Sigmoid colon (tissue), 7 donors: ENCODE results near the gene NCOA1. TPM values are rescaled to one million over a fixed set of nuclear protein-coding genes. Genes with fewer than 3 reads are reported as not detected.

Source experiments
- DNase-seq: peaks from one replicate; pipeline ENCODE4 v3.0.0-alpha.2; 2019
- H3K27ac ChIP-seq, 4 donors: fragments of 200-600 bp; sonication (generic); one replicate each; pipeline ENCODE4 v1.5.1; 2016 to 2019; ENCODE audit warnings: mild to moderate bottlenecking in 1 of 4
- H3K27me3 ChIP-seq, 3 donors: fragments of 200-600 bp; sonication (generic); one replicate each; pipeline ENCODE4 v1.5.1; 2019; ENCODE audit warnings: mild to moderate bottlenecking in 1 of 3
- H3K36me3 ChIP-seq, 4 donors: fragments of 200-600 bp; sonication (generic); one replicate each; pipeline ENCODE4 v1.5.1; 2016 to 2019
- H3K4me1 ChIP-seq, 4 donors: fragments of 200-600 bp; sonication (generic); one replicate each; pipeline ENCODE4 v1.5.1; 2017 to 2019
- H3K4me3 ChIP-seq, 4 donors: fragments of 200-600 bp; sonication (generic); one replicate each; pipeline ENCODE4 v1.5.1; 2017 to 2019; ENCODE audit warnings: mild to moderate bottlenecking in 2 of 4, moderate library complexity in 1 of 4
- H3K9me3 ChIP-seq, 4 donors: fragments of 200-600 bp in 3 of 4; sonication (generic) in 3 of 4; one replicate each; pipeline versions ENCODE4 v1.5.1 to v1.6.1; 2013 to 2019
- EP300 ChIP-seq, 4 donors: sonication (generic); formaldehyde crosslinking; IDR thresholded peaks; one replicate each; pipeline ENCODE4 v1.6.1; 2017; ENCODE audit warnings: antibody characterized with exemption in 4 of 4
- POLR2A ChIP-seq, 2 donors: fragments of 450-650 bp; IDR thresholded peaks; one replicate each; pipeline ENCODE4 v1.6.1; 2016; ENCODE audit warnings: antibody characterized with exemption in 2 of 2, mild to moderate bottlenecking in 2 of 2, moderate library complexity in 2 of 2
- POLR2AphosphoS5 ChIP-seq, 4 donors: sonication (generic); formaldehyde crosslinking; IDR thresholded peaks; one replicate each; pipeline ENCODE4 v1.6.1; 2017; ENCODE audit warnings: antibody characterized with exemption in 4 of 4
- WGBS, 2 donors: extraction: QIAGEN DNeasy Blood & Tissue Kit; methylation state at CpG; one replicate each; pipeline ENCODE4 v1.1.7; 2013; 5-methylcytosine and 5-hydroxymethylcytosine counted together
- intact Hi-C: fragments of 100-400 bp; cut with DNase I; formaldehyde crosslinking; loops from one replicate; pipeline ENCODE4 v1.15.1; 2023
- polyA plus RNA-seq, 3 donors: library from polyadenylated mRNA; stranded (reverse); fragments of 200-250 nt; gene quantifications; one replicate each; pipeline ENCODE4 v1.2.3, GENCODE V29; 2013
- total RNA-seq, 4 donors: library from RNA; depleted of rRNA; stranded (reverse); fragments of >200 nt; gene quantifications; one replicate each; pipeline ENCODE4 v1.1.0, GENCODE V29; 2016
- TF ChIP-seq, protein P1 (sequence below), 4 experiments: fragments of 450-650 bp in 3 of 4; fragments of 200-600 bp in 1 of 4; IDR thresholded peaks; one replicate each; pipeline ENCODE4 v1.5.1; 2016 to 2019; ENCODE audit warnings: antibody characterized with exemption in 4 of 4, mild to moderate bottlenecking in 3 of 4, moderate library complexity in 2 of 4
- donor health status: healthy with polysubstance abuse.
- donor health status: Bipolar disorder and iron deficiency.
- donor health status: healthy.

NCOA1 gene
- total and polyA plus RNA-seq, 7 donors: 11.3 to 61.7 (median 49.2) TPM

DNA sequence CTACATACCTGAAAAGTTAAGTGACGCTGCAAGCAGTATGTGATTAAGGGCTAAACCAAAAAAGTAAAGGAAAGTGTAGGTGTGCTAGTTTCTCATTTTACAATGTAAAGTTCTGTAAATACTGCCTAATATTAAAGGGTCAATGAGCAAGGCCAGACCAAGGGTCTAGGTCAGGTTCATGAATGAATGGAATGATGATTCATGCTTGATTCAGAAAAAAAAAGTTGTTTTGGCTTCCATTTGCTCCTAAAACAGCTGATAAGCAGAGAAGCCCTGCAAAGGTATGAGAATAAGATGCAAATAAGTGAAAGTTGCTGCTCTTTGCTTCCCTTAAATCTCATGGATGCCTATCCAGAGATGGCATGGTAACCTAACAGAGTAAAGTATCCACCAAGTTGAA is 240.9 kb downstream of the NCOA1 start:
- TF ChIP-seq POLR2AphosphoS5 (IDR thresholded peaks at IDR 0.05) (no peak), EP300 (IDR thresholded peaks at IDR 0.05) (no peak), POLR2A (IDR thresholded peaks at IDR 0.05) (no peak)
- TF ChIP-seq, protein P1, sequence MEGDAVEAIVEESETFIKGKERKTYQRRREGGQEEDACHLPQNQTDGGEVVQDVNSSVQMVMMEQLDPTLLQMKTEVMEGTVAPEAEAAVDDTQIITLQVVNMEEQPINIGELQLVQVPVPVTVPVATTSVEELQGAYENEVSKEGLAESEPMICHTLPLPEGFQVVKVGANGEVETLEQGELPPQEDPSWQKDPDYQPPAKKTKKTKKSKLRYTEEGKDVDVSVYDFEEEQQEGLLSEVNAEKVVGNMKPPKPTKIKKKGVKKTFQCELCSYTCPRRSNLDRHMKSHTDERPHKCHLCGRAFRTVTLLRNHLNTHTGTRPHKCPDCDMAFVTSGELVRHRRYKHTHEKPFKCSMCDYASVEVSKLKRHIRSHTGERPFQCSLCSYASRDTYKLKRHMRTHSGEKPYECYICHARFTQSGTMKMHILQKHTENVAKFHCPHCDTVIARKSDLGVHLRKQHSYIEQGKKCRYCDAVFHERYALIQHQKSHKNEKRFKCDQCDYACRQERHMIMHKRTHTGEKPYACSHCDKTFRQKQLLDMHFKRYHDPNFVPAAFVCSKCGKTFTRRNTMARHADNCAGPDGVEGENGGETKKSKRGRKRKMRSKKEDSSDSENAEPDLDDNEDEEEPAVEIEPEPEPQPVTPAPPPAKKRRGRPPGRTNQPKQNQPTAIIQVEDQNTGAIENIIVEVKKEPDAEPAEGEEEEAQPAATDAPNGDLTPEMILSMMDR (IDR thresholded peaks at IDR 0.05): no peak
- 96 to 97% methylated on average over 1 of the region's 1 CpG for WGBS, 2 donors
- Histone ChIP-seq H3K27ac (no peak overlapping the region), H3K27me3 (no peaks in the 10 kb centered on the region), H3K4me1 (no peaks in the 10 kb centered on the region), H3K4me3 (no peak overlapping the region), H3K9me3 (no peaks in the 10 kb centered on the region), H3K36me3 (peaks cover 0 to 44% (median 12%) of the 10 kb centered on the region in 4 donors)
- DNase-seq: no peak
- intact Hi-C loops: no loop called here

DNA sequence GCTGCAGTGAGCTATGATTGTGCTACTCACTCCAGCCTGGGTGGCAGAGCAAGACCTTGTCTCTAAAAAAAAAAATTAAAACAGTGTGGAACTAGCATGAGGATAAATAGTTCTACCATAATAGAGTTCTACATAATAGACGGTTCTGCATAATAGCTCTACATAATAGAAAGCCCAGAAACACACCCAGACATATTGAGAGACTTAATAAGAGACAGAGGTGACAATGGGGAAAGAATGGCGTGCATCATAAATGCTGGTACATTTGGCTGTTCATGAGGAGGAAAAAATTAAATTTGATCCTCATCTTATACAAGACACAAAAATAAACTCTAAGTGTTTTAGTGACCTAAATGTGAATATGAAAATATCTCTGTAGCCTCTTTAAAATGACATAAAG is 243.7 kb downstream of the NCOA1 start:
- intact Hi-C loops: no loop called here
- 88 to 94% methylated on average over 2 of the region's 2 CpGs for WGBS, 2 donors

DNA sequence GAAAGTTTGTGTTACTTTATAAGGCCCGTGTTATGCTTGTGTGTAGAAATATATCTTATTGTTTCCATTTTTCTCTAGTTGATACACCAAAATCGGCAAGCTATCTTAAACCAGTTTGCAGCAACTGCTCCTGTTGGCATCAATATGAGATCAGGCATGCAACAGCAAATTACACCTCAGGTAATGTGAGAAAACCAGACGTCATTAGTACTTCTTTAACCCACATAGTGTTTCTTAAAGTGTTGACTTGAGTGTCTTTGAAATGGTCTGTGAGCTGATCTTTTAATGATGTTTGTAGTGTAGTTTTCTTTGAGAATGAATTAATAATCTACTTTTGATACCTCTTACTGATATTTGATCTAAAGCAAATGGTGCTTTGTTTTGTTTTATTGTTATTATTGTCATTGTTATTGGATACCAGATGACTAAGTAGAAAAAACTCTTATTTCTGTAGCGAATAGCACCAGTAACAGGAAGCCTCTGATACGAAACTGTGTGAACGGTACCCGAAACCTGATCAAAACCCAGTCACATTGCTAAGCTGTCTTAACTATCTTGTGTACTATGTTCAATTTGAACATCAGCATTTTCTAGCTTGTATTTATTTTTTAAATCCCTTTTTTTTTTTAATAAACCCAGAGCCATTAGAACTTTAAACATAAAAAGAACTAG is 248.4 kb downstream of the NCOA1 start:
- intact Hi-C loops: no loop called here
- Histone ChIP-seq H3K27ac (no peak overlapping the region), H3K4me1 (peaks cover 0 to 8% (median 7%) of the 10 kb centered on the region in 4 donors), H3K36me3 (peaks cover 0 to 40% (median 12%) of the 10 kb centered on the region in 4 donors), H3K4me3 (no peak overlapping the region), H3K27me3 (no peaks in the 10 kb centered on the region), H3K9me3 (no peaks in the 10 kb centered on the region)
- no peak for TF ChIP-seq EP300 (IDR thresholded peaks at IDR 0.05)
- DNase-seq: no peak
- 91 to 92% methylated on average over 7 of the region's 7 CpGs for WGBS, 2 donors

More for the DNA sequence above, 243.7 kb downstream of the NCOA1 start:
- no peaks in the 10 kb centered on the region for H3K27me3 ChIP-seq
- H3K27ac ChIP-seq: no peak overlapping the region
- peaks cover 0 to 22% (median 4%) of the 10 kb centered on the region in 4 donors for H3K36me3 ChIP-seq
- TF ChIP-seq, protein P1 (IDR thresholded peaks at IDR 0.05): no peak
- TF ChIP-seq POLR2A (IDR thresholded peaks at IDR 0.05) (no peak), EP300 (IDR thresholded peaks at IDR 0.05) (no peak)
- H3K9me3 ChIP-seq: no peaks in the 10 kb centered on the region
- DNase-seq: no peak
- peaks cover 0 to 8% (median 7%) of the 10 kb centered on the region in 4 donors for H3K4me1 ChIP-seq
- H3K4me3 ChIP-seq: no peak overlapping the region

DNA sequence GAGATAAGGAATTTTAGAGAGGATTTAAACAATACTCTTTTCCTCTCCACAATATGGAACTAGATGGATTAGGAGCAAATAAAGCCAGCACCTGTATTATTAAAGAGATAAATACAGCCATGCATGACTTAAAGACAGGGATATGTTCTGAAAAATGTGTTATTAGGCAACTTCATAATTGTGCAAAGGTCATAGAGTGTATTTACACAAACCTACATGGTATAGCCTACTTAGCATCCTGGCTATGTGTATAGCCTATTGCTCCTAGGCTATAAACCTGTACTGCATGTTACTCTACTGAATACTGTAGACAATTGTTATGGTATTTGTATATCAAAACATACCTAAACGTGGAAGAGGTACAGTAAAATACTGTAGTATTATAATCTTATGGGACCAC is 249.1 kb downstream of the NCOA1 start:
- no peak for DNase-seq
- H3K9me3 ChIP-seq: no peaks in the 10 kb centered on the region
- intact Hi-C loops: no loop called here
- H3K4me3 ChIP-seq: no peak overlapping the region
- 25 to 53% methylated on average over 1 of the region's 1 CpG for WGBS, 2 donors
- H3K27me3 ChIP-seq: no peaks in the 10 kb centered on the region
- H3K27ac ChIP-seq: no peak overlapping the region
- H3K36me3 ChIP-seq: peaks cover 0 to 40% (median 12%) of the 10 kb centered on the region in 4 donors
- TF ChIP-seq POLR2A (IDR thresholded peaks at IDR 0.05): no peak
- no peak for TF ChIP-seq POLR2AphosphoS5 (IDR thresholded peaks at IDR 0.05)
- TF ChIP-seq EP300 (IDR thresholded peaks at IDR 0.05): no peak
- TF ChIP-seq, protein P1 (IDR thresholded peaks at IDR 0.05): no peak
- peaks cover 0 to 8% (median 7%) of the 10 kb centered on the region in 4 donors for H3K4me1 ChIP-seq

DNA sequence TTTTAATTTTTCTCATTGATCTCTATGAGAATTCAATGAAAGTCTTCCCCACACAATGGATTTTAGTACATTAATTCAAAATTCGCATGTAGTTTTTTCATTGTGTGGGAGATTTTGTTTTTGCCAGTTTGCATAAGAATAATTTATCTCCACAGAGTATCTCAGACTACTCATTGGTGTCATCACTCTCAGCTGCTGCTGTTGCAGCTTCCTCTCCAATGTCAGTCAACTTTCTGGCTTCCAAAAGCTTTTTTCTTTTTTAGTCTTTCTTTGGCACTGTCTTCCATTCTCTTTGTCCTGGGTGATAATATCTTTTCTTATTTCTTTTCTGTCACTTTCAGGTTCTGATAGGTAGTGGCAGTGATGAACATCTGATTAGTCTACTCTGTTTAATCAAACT is 251.7 kb downstream of the NCOA1 start:
- no peak for DNase-seq
- 86 to 91% methylated on average over 1 of the region's 1 CpG for WGBS, 2 donors
- no peaks in the 10 kb centered on the region for H3K9me3 ChIP-seq
- no peak overlapping the region for H3K4me3 ChIP-seq
- intact Hi-C loops: no loop called here
- no peak overlapping the region for H3K27ac ChIP-seq
- H3K36me3 ChIP-seq: peaks cover 0 to 52% (median 9%) of the 10 kb centered on the region in 4 donors
- TF ChIP-seq EP300 (IDR thresholded peaks at IDR 0.05) (no peak), POLR2A (IDR thresholded peaks at IDR 0.05) (no peak), POLR2AphosphoS5 (IDR thresholded peaks at IDR 0.05) (no peak)
- TF ChIP-seq, protein P1 (IDR thresholded peaks at IDR 0.05): no peak
- H3K27me3 ChIP-seq: no peaks in the 10 kb centered on the region
- peaks cover 0 to 8% (median 7%) of the 10 kb centered on the region in 4 donors for H3K4me1 ChIP-seq
